Naive thymus-derived CD4-positive, alpha-beta T cell (primary cell): ENCODE data around the gene SP4. TPM values are rescaled to one million over a fixed set of nuclear protein-coding genes. Genes with fewer than 3 reads are reported as not detected.

ENCODE experiments used
- ATAC-seq: fragments of 150-1000 bp; cut with Tn5 transposase; 2 replicates; pipeline ENCODE4 v1.10.0; 2021; ENCODE audit warnings: mild to moderate bottlenecking, moderate library complexity
- CTCF ChIA-PET: fragments of 350-600 bp; sonication (Branson Sonifier 250); formaldehyde crosslinking; loops from one replicate; lab custom pipeline; 2021; ENCODE audit warnings: antibody characterized with exemption; lab: Charles Lee
- POLR2A ChIA-PET: fragments of 350-600 bp; sonication (Branson Sonifier 250); formaldehyde crosslinking; loops from one replicate; lab custom pipeline; 2021; ENCODE audit warnings: antibody characterized with exemption, inconsistent platforms; lab: Charles Lee
- DNase-seq, 9 donors: peaks; one replicate each; pipeline versions ENCODE4 v3.0.0 to v3.0.0-alpha.2; 2020 to 2022; ENCODE audit warnings: mixed read lengths in 1 of 9
- H3K27ac ChIP-seq: one replicate; pipeline ENCODE4 v1.7.0; 2013; ENCODE audit warnings: mild to moderate bottlenecking, low read depth, low read length, moderate library complexity
- H3K27me3 ChIP-seq, 2 donors: one replicate each; pipeline ENCODE4 v1.7.0; 2013; ENCODE audit warnings: low read length in 2 of 2, mild to moderate bottlenecking in 2 of 2, moderate library complexity in 2 of 2; ENCODE audit not compliant: control insufficient read depth in 2 of 2, insufficient read depth in 2 of 2
- H3K36me3 ChIP-seq, 3 experiments: 1 replicate in 2 of 3; 2 replicates in 1 of 3; pipeline ENCODE4 v1.7.0; 2013; ENCODE audit warnings: low read length in 3 of 3, mild to moderate bottlenecking in 3 of 3, moderate library complexity in 1 of 3; ENCODE audit not compliant: insufficient read depth in 3 of 3, control insufficient read depth in 2 of 3
- H3K4me1 ChIP-seq, 2 donors: one replicate each; pipeline ENCODE4 v1.7.0; 2013; ENCODE audit warnings: low read length in 2 of 2, mild to moderate bottlenecking in 2 of 2, moderate library complexity in 1 of 2; ENCODE audit not compliant: control insufficient read depth in 2 of 2, insufficient read depth in 2 of 2
- H3K4me3 ChIP-seq: 2 replicates; pipeline ENCODE4 v1.7.0; 2013; ENCODE audit warnings: mild to moderate bottlenecking, low read length
- H3K9me3 ChIP-seq, 3 experiments: 1 replicate in 2 of 3; 2 replicates in 1 of 3; pipeline ENCODE4 v1.7.0; 2013; ENCODE audit warnings: low read length in 3 of 3; ENCODE audit not compliant: control insufficient read depth in 2 of 3
- H3K27ac Mint-ChIP-seq, 9 donors: one replicate each; pipeline ENCODE4 v1.8.0; 2020 to 2022; ENCODE audit warnings: mixed read lengths in 9 of 9, mild to moderate bottlenecking in 8 of 9, moderate library complexity in 5 of 9, inconsistent platforms in 2 of 9
- H3K27me3 Mint-ChIP-seq, 5 donors: one replicate each; pipeline ENCODE4 v1.8.0; 2021 to 2022; ENCODE audit warnings: mixed read lengths in 5 of 5, mild to moderate bottlenecking in 1 of 5
- H3K36me3 Mint-ChIP-seq, 5 donors: one replicate each; pipeline ENCODE4 v1.8.0; 2020 to 2022; ENCODE audit warnings: mixed read lengths in 5 of 5, mild to moderate bottlenecking in 3 of 5, inconsistent platforms in 1 of 5
- H3K4me1 Mint-ChIP-seq, 7 donors: one replicate each; pipeline ENCODE4 v1.8.0; 2020 to 2022; ENCODE audit warnings: mixed read lengths in 7 of 7, mild to moderate bottlenecking in 3 of 7, inconsistent platforms in 1 of 7
- H3K4me3 Mint-ChIP-seq, 10 donors: one replicate each; pipeline ENCODE4 v1.8.0; 2020 to 2022; ENCODE audit warnings: mild to moderate bottlenecking in 10 of 10, mixed read lengths in 10 of 10, moderate library complexity in 6 of 10, inconsistent platforms in 2 of 10
- H3K9me3 Mint-ChIP-seq, 11 donors: one replicate each; pipeline ENCODE4 v1.8.0; 2020 to 2022; ENCODE audit warnings: mixed read lengths in 11 of 11, mild to moderate bottlenecking in 4 of 11, inconsistent platforms in 1 of 11, moderate library complexity in 1 of 11
- intact Hi-C, 2 donors: fragments of 100-400 bp; cut with micrococcal nuclease; formaldehyde crosslinking; loops; one replicate each; pipeline ENCODE4 v1.15.1; 2023
- polyA plus RNA-seq, 2 donors: library from polyadenylated mRNA; unstranded; fragments of 300-500 nt; fragmentation: Illumina TruSeq; gene quantifications; one replicate each; pipeline ENCODE4 v1.2.3, GENCODE V29; 2021
- total RNA-seq, 6 experiments: library from RNA in 5 of 6; stranded (reverse) in 5 of 6; gene quantifications; 1 replicate in 5 of 6; 2 replicates in 1 of 6; pipeline ENCODE4 v1.2.3 and lab custom pipeline; 2021 to 2026

Gene SP4
- 10 to 100 TPM; 41.9 to 48.5 (median 45.8) TPM for total RNA-seq
- 10 to 100 TPM; 13.6 to 15.9 TPM for polyA plus RNA-seq
- 98.4 reads per million, percentile 84 among the genes with 10 or more reads in this experiment for total RNA-seq (lab: John Stamatoyannopoulos, UW)

DNA sequence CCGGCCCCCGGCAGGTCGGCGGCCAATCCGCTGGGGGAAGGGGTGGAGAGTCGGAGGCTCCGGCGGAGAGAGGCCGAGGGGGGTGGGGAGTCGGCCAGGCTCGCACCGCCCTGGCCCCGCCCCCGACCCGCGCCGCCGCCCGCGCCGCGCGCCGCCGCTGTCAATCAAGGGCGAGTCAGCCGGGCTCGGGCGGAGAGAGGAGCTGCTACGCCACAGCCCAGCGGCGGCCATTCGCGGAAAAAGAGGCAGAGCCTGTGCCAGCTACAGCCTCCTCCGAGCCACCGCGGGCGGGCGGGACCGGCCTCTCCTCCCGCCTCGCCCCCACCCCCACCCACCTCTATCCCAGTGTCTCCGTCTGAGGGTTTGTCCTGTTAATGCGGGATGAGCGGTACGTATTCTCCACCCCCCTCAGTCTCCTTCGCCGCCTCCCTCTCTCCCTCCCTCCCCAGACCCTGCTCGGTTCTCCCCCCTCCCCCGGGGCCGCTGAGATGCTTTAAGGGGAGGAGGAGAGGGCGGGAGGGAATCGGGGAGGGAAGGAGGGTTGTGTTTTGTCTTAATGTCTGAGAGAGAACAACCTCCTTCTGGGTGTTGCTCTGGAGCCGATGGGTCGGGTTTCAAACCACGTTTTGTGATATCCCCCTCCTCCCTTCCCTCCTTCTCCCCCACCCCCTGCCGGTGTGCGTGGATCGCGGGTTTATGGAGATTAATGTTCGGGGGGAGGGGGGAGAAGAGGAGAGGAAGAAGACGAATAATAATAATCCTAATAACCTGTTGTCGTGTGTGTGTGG lies at the start of gene SP4:
Gene SP4 (plus strand): TSS at position 213 of the 788 bp plus-strand sequence. CDS start 169 bp downstream, at position 382.
- H3K27ac Mint-ChIP-seq = peak within 1 kb of the TSS; percentile 94 to 100 (median 99)
- Histone ChIP-seq H3K9me3 (no peaks in the 10 kb centered on the region), H3K27me3 (no peaks in the 10 kb centered on the region), H3K4me1 (peaks cover 41 to 49% of the 10 kb centered on the region in 2 donors), H3K4me3 (peak within 1 kb of the TSS; percentile 99), H3K27ac (peak within 1 kb of the TSS; percentile 99), H3K36me3 (peaks cover 0 to 9% (median 8%) of the 10 kb centered on the region in 3 experiments)
- POLR2A ChIA-PET = interaction anchor here (0.6 to 2.4 kb wide), 8 partner anchors 9 to 521 kb away, joined by 3 to 15 read pairs (median 6); no protein-coding TSS in a partner anchor
- peak within 1 kb of the TSS; percentile 94 to 100 (median 98) for H3K4me3 Mint-ChIP-seq
- intact Hi-C loops = loop anchor here (1.0 to 10.0 kb wide), 25 partner anchors 15 to 1871 kb away; partner anchors contain the start of genes CDCA7L (in 2 of the 2), DNAH11 (in 1 of the 2), HYCC1 (in 1 of the 2) and KLHL7 (in 1 of the 2)
- H3K4me1 Mint-ChIP-seq = peaks cover 29 to 59% (median 58%) of the 10 kb centered on the region in 7 donors
- CTCF ChIA-PET = interaction anchor here (0.6 kb wide), 1 partner anchor 509 kb away, joined by 4 read pairs; no protein-coding TSS in a partner anchor
- H3K36me3 Mint-ChIP-seq = peaks cover 4 to 30% (median 20%) of the 10 kb centered on the region in 5 donors
- peak; percentile 94 to 98 (median 98) for DNase-seq
- no peaks in the 10 kb centered on the region for H3K27me3 Mint-ChIP-seq
- peak; percentile 82 for ATAC-seq
- H3K9me3 Mint-ChIP-seq = no peaks in the 10 kb centered on the region

DNA sequence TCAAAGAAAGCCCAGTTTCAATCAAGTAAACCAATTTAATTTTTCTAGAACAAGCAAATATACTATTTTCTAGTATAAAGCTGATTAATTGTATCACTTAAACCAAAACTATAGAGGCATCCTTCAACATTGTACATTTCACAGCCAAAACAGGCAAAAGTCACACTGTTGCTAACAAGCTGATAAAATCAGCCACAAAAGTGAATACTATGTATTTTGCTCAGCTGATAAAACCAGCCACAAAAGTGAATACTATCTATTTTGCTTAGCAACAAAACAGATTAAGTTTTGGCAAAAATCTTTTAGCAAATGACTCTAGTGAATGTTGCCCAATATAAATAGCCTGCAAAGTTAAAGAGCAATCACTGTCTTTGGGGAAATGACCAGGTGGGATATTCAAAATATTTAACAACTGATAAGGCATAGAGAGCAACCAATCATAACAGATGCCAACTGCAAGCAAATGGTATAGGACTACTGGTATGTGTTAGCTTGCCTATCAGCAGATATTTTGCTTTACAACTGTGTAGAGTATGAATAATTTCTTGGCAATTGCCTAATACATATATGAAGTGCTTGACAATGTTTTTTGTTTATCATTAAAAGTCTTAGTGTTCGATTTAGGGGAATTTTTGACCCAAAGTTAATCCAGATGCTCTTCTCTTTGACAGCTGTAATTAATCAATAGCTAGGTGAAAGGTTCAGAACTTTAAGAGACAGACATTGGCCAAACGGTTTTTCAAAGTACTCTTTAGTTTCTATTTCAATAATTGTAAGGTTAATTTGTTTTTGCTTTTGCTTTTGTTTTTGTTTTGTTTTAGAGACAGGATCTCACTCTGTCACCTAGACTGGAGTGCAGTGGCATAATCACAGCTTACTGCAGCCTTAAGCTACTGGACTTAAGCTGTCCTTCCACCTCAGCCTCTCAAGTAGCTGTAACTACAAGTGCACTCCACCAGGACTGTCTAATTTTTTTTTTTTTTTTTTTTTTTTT lies 44.4 kb upstream of the SP4 start:
- peaks cover 0 to 37% (median 6%) of the 10 kb centered on the region in 7 donors for H3K4me1 Mint-ChIP-seq
- peak overlapping the region in 2 of 10 donors; percentile 59 to 63 for H3K4me3 Mint-ChIP-seq
- no peak overlapping the region for H3K4me3 ChIP-seq
- H3K9me3 Mint-ChIP-seq = peaks cover 0 to 4% (median 0%) of the 10 kb centered on the region in 11 donors
- H3K27me3 ChIP-seq = no peaks in the 10 kb centered on the region
- intact Hi-C loops = loop anchor here in 1 of 2 donors (1.0 to 2.0 kb wide), 4 partner anchors 28 to 45 kb away; no protein-coding TSS in a partner anchor
- H3K27ac Mint-ChIP-seq = peak overlapping the region in 2 of 9 donors; percentile 12 to 87
- DNase-seq = no peak
- no peak overlapping the region for H3K27ac ChIP-seq
- no peaks in the 10 kb centered on the region for H3K9me3 ChIP-seq
- ChIA-PET CTCF (interaction anchor here (0.5 kb wide), 1 partner anchor 469 kb away, joined by 5 read pairs; no protein-coding TSS in a partner anchor), POLR2A (interaction anchor here (0.6 to 1.6 kb wide), 2 partner anchors 42 to 43 kb away, joined by 3 read pairs; no protein-coding TSS in a partner anchor)
- no peaks in the 10 kb centered on the region for H3K27me3 Mint-ChIP-seq
- peak; percentile 69 for ATAC-seq
- H3K36me3 ChIP-seq = no peaks in the 10 kb centered on the region
- H3K4me1 ChIP-seq = peaks cover 0 to 13% of the 10 kb centered on the region in 2 donors
- H3K36me3 Mint-ChIP-seq = peaks cover 0 to 24% (median 0%) of the 10 kb centered on the region in 5 donors

DNA sequence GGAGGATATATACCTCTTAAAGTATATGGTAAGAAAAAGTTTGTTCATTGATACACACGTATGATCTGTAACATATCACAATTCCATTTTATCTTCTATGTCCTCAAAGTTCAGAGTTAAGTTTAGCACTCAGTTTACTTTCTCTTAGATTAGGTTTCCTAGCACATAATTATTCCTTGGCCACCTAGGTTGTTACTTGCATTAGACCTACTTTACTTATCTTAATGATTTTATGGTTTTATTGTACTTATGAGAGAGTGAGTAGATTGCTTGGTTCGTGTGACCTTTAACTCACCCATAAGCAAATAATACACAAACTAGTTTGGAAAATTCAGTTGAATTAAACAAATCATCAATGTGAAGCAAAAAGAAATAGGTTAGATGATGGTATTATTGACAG lies 33.9 kb upstream of the SP4 start:
- H3K36me3 ChIP-seq = no peaks in the 10 kb centered on the region
- ChIA-PET CTCF (no interaction called here), POLR2A (interaction anchor here (0.6 to 0.7 kb wide), 2 partner anchors 9 to 121 kb away, joined by 4 read pairs; no protein-coding TSS in a partner anchor)
- Mint-ChIP-seq H3K36me3 (peaks cover 0 to 12% (median 0%) of the 10 kb centered on the region in 5 donors), H3K9me3 (peaks cover 0 to 9% (median 0%) of the 10 kb centered on the region in 11 donors), H3K4me3 (no peak overlapping the region), H3K27ac (no peak overlapping the region), H3K27me3 (peaks cover 0 to 6% (median 0%) of the 10 kb centered on the region in 5 donors), H3K4me1 (peaks cover 0 to 4% (median 0%) of the 10 kb centered on the region in 7 donors)
- H3K27ac ChIP-seq = no peak overlapping the region
- H3K4me3 ChIP-seq = no peak overlapping the region
- DNase-seq = no peak
- intact Hi-C loops = no loop called here
- H3K9me3 ChIP-seq = no peaks in the 10 kb centered on the region
- H3K4me1 ChIP-seq = no peaks in the 10 kb centered on the region
- no peaks in the 10 kb centered on the region for H3K27me3 ChIP-seq
- ATAC-seq = no peak

DNA sequence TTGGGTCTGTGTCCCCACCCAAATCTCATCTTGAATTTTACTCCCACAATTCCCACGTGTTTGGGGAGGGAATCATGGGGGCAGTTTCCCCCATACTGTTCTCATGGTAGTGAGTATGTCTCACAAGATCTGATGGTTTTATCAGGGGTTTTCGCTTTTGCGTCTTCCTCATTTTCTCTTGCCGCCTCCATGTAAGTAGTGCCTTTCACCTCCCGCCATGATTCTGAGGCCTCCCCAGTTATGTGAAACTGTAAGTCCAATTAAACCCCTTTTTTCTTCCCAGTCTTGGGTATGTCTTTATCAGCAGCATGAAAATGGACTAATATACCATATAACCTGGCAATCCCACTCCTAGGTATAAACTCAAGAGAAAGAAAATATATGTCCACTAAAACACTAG lies 25.9 kb upstream of the SP4 start:
- peaks cover 3 to 28% (median 7%) of the 10 kb centered on the region in 11 donors for H3K9me3 Mint-ChIP-seq
- H3K4me1 Mint-ChIP-seq = peaks cover 0 to 3% (median 0%) of the 10 kb centered on the region in 7 donors
- Histone ChIP-seq H3K36me3 (no peaks in the 10 kb centered on the region), H3K4me1 (no peaks in the 10 kb centered on the region), H3K4me3 (no peak overlapping the region), H3K27me3 (no peaks in the 10 kb centered on the region), H3K27ac (no peak overlapping the region), H3K9me3 (no peaks in the 10 kb centered on the region)
- H3K27me3 Mint-ChIP-seq = no peaks in the 10 kb centered on the region
- DNase-seq = no peak
- H3K4me3 Mint-ChIP-seq = no peak overlapping the region
- H3K36me3 Mint-ChIP-seq = peaks cover 0 to 38% (median 3%) of the 10 kb centered on the region in 5 donors
- intact Hi-C loops = no loop called here
- ChIA-PET CTCF (no interaction called here), POLR2A (no interaction called here)
- H3K27ac Mint-ChIP-seq = no peak overlapping the region
- ATAC-seq = no peak

DNA sequence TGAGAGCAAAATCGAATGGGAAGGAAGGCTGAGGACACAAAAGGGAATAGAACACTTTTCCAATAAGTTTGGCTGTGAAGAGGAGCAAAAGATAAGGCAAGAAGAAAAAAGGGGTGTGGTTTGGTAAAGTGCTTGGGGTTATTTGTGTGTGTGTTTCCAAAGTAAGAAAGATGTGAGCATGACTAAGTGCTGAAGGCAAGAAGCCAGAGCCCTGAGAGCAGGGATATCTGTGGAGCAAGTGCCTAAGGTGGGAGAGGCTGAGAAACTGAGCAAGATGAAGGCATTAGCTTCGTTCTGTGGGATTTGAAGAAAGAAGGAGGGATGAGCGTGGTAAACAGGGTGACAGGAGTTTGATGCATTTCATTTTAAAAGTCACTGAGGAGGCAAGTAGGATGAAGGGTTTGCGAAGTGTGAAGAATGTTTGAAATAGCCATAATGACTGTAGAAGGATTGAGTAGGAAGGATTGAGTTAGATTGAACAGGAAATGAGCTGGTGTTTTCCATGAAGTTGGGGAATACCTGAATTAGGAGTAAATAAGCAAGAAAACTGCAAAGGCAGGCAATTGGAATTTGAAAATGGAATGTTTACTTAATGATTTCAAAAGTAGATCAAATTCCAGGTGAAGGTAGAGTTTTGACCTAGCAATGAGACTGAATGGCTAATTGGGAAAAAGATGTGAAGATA lies 19.9 kb upstream of the SP4 start:
- intact Hi-C loops = no loop called here
- DNase-seq (no peak), ATAC-seq (no peak)
- CTCF ChIA-PET = no interaction called here
- peak overlapping the region in 1 of 10 donors; percentile 0 for H3K4me3 Mint-ChIP-seq
- peaks cover 0 to 4% (median 0%) of the 10 kb centered on the region in 5 donors for H3K27me3 Mint-ChIP-seq
- peaks cover 0 to 32% (median 0%) of the 10 kb centered on the region in 5 donors for H3K36me3 Mint-ChIP-seq
- H3K4me1 Mint-ChIP-seq = peaks cover 0 to 34% (median 10%) of the 10 kb centered on the region in 7 donors
- H3K4me1 ChIP-seq = peaks cover 0 to 19% of the 10 kb centered on the region in 2 donors
- H3K27me3 ChIP-seq = no peaks in the 10 kb centered on the region
- POLR2A ChIA-PET = interaction anchor here (0.8 kb wide), 1 partner anchor 13 kb away, joined by 3 read pairs; no protein-coding TSS in a partner anchor
- H3K27ac ChIP-seq = no peak overlapping the region
- peak overlapping the region in 1 of 9 donors; percentile 40 for H3K27ac Mint-ChIP-seq
- H3K36me3 ChIP-seq = no peaks in the 10 kb centered on the region
- no peak overlapping the region for H3K4me3 ChIP-seq
- no peaks in the 10 kb centered on the region for H3K9me3 ChIP-seq
- peaks cover 0 to 22% (median 3%) of the 10 kb centered on the region in 11 donors for H3K9me3 Mint-ChIP-seq
